Mucosa of descending colon (tissue), 3 donors: ENCODE results near the gene UGT1A7. TPM values are rescaled to one million over a fixed set of nuclear protein-coding genes. Genes with fewer than 3 reads are reported as not detected.

Source experiments
- ATAC-seq: fragments of 200-7000 bp; cut with Tn5 transposase; one replicate; pipeline ENCODE4 v1.9.1; 2020; ENCODE audit warnings: mild to moderate bottlenecking, moderate library complexity
- DNase-seq, 3 donors: peaks; one replicate each; pipeline ENCODE4 v3.0.0-alpha.2; 2020
- H3K36me3 ChIP-seq: fragments of 200-600 bp; one replicate; pipeline ENCODE4 v1.8.0; 2021; ENCODE audit warnings: low read depth, mild to moderate bottlenecking
- H3K4me1 ChIP-seq: fragments of 200-600 bp; one replicate; pipeline ENCODE4 v1.8.0; 2021; ENCODE audit warnings: low read depth, mild to moderate bottlenecking
- H3K4me3 ChIP-seq: fragments of 200-600 bp; one replicate; pipeline ENCODE4 v1.8.0; 2021; ENCODE audit warnings: mild to moderate bottlenecking
- H3K9me3 ChIP-seq: fragments of 200-600 bp; one replicate; pipeline ENCODE4 v1.8.0; 2021; ENCODE audit warnings: mild to moderate bottlenecking
- CTCF ChIP-seq: fragments of 200-600 bp; IDR thresholded peaks from one replicate; pipeline ENCODE4 v1.8.0; 2022; ENCODE audit warnings: antibody characterized with exemption, mild to moderate bottlenecking
- intact Hi-C, 2 donors: fragments of 100-400 bp; cut with DNase I in 1 of 2; cut with micrococcal nuclease in 1 of 2; formaldehyde crosslinking; loops; one replicate each; pipeline versions ENCODE4 v1.11.0 to v1.11.1; 2022; cut with DNase I, micrococcal nuclease
- total RNA-seq, 3 donors: library from RNA; stranded (reverse); fragmentation: NEBNext Ultra II Directional in 2 of 3; extraction: Animal tissue kit (Norgen Biotek cat#: 25700) in 2 of 3; gene quantifications; one replicate each; pipeline versions ENCODE4 v1.2.1 to v1.2.4, GENCODE V29; 2021 to 2023
- donor health status: DM: no; HTN: no; CAD: no; lungs with moderate emphysema.
- donor health status: DM: no; HTN: no; CAD: no.
- donor health status: DM: no; HTN: yes; CAD: no.

Gene UGT1A7
- total RNA-seq, 3 donors from 2014 or later: 5.4 to 19.5 (median 5.9) TPM

- Histone ChIP-seq H3K36me3 (no peaks in the 10 kb centered on the region), H3K9me3 (peaks cover 2% of the 10 kb centered on the region), H3K4me3 (no peak overlapping the region), H3K4me1 (no peaks in the 10 kb centered on the region)
- DNase-seq (no peak), ATAC-seq (no peak)
- no peak for TF ChIP-seq CTCF
- intact Hi-C loops: no loop called here
Measured at GRCh38 chr2:233779722-233780121, 98.0 kb downstream of the UGT1A7 start.

- no peak for DNase-seq
- H3K4me3 ChIP-seq: no peak overlapping the region
- intact Hi-C loops: no loop called here
- no peak for TF ChIP-seq CTCF
- no peaks in the 10 kb centered on the region for H3K9me3 ChIP-seq
- no peaks in the 10 kb centered on the region for H3K4me1 ChIP-seq
- no peaks in the 10 kb centered on the region for H3K36me3 ChIP-seq
- peak; percentile 32 for ATAC-seq
Measured at GRCh38 chr2:233780771-233781170, 99.1 kb downstream of the UGT1A7 start.

- ATAC-seq (no peak), DNase-seq (no peak)
- H3K36me3 ChIP-seq: no peaks in the 10 kb centered on the region
- H3K9me3 ChIP-seq: no peaks in the 10 kb centered on the region
- intact Hi-C loops: no loop called here
- no peak overlapping the region for H3K4me3 ChIP-seq
- no peaks in the 10 kb centered on the region for H3K4me1 ChIP-seq
- TF ChIP-seq CTCF: no peak
Measured at GRCh38 chr2:233789554-233789953, 107.9 kb downstream of the UGT1A7 start.

GRCh38 chr2:233791151-233791882 is 109.6 kb downstream of the UGT1A7 start:
- ATAC-seq: no peak
- TF ChIP-seq CTCF: no peak
- H3K4me1 ChIP-seq: no peaks in the 10 kb centered on the region
- DNase-seq: no peak
- intact Hi-C loops: no loop called here
- no peaks in the 10 kb centered on the region for H3K9me3 ChIP-seq
- no peaks in the 10 kb centered on the region for H3K36me3 ChIP-seq
- no peak overlapping the region for H3K4me3 ChIP-seq

- intact Hi-C loops: no loop called here
- no peak for DNase-seq
- Histone ChIP-seq H3K9me3 (no peaks in the 10 kb centered on the region), H3K4me1 (no peaks in the 10 kb centered on the region), H3K4me3 (no peak overlapping the region), H3K36me3 (no peaks in the 10 kb centered on the region)
- no peak for ATAC-seq
- no peak for TF ChIP-seq CTCF
Measured at GRCh38 chr2:233791883-233792329, 110.2 kb downstream of the UGT1A7 start.
